Pons (tissue), 1 donor: ENCODE measurements around the gene PIGB.
"Not testable (repeated sequence)": the region's sequence is repeated elsewhere in the genome, so short reads cannot be mapped to it uniquely, and the experiment has no call there.

ENCODE experiments used
- DNase-seq: peaks from one replicate; pipeline ENCODE4 v3.0.0-alpha.2; 2016; ENCODE audit warnings: low spot score

The PIGB gene

GRCh38 chr15:55318588-55319494 is at the start of gene PIGB, which contains the start of gene PIGBOS1:
Gene PIGB, plus strand, starts transcription at chr15:55319222. Its CDS starts 29 bp downstream, at chr15:55319251.
Gene PIGBOS1, minus strand, starts transcription at chr15:55319123. Its CDS starts 1,331 bp downstream, at chr15:55317792.
- DNase-seq: peak; percentile 83

- no peak for DNase-seq
Observed at GRCh38 chr15:55270291-55270690, 48.7 kb upstream of the PIGB start.

- no peak for DNase-seq
Observed at GRCh38 chr15:55276324-55276723, 42.7 kb upstream of the PIGB start.

DNA sequence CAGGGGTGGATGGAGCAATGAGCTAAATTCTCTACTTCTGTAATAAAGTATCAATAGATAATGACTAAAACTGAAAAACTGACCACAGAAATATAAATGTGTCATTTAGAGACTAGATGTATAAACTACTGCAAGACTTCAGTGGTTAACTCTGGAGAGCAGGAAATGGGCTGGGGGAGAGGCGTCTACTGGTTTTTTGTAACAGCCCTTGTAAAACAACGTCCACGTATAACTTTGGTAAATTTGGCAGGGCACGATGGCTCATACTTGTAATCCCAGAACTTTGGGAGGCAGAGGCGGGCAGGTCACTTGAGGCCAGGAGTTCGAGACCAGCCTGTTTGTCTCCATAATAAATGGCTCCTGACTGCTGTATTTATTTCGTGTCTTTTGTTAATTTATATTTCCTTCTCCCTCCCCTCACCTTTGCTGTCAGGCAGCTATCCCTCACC is 41.9 kb upstream of the PIGB start:
- DNase-seq: no peak

GRCh38 chr15:55277715-55278114 is 41.3 kb upstream of the PIGB start:
- DNase-seq: no peak

DNA sequence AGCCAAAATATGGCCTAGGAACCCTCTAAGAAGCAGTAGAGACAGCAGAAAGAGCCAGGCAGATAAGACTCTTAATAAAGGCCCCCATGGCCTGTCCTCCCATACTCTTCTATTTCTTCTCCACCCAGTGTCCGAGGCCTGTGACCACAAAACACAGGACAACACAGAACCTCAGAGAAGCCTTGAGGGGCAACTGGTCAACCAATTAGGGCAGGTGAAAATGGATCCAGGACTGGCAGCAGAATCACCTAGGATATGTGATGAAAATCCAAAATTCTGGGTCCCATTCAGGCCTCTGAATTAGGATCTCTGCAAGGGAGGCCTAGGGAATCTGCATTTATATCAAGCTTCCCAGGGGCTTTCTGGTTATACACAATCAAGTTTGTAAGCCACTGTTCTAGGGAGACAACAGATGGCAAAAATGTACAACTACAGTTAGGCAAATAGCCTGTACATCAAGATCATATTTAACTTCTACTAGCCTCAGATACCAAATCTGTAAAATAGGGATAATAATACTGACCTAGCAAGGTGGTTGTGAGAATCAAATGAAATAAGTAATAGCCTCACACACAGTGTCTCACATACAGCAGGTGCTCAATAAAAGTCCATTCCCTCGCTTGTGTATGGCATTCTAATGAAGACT is 39.8 kb upstream of the PIGB start:
- no peak for DNase-seq

- DNase-seq: no peak
Observed at GRCh38 chr15:55279746-55280351, 39.2 kb upstream of the PIGB start.

GRCh38 chr15:55280589-55280988 is 38.4 kb upstream of the PIGB start:
- not testable (repeated sequence) for DNase-seq

- no peak for DNase-seq
Observed at GRCh38 chr15:55281517-55282228, 37.3 kb upstream of the PIGB start.

GRCh38 chr15:55282284-55282833 is 36.7 kb upstream of the PIGB start:
- no peak for DNase-seq

DNA sequence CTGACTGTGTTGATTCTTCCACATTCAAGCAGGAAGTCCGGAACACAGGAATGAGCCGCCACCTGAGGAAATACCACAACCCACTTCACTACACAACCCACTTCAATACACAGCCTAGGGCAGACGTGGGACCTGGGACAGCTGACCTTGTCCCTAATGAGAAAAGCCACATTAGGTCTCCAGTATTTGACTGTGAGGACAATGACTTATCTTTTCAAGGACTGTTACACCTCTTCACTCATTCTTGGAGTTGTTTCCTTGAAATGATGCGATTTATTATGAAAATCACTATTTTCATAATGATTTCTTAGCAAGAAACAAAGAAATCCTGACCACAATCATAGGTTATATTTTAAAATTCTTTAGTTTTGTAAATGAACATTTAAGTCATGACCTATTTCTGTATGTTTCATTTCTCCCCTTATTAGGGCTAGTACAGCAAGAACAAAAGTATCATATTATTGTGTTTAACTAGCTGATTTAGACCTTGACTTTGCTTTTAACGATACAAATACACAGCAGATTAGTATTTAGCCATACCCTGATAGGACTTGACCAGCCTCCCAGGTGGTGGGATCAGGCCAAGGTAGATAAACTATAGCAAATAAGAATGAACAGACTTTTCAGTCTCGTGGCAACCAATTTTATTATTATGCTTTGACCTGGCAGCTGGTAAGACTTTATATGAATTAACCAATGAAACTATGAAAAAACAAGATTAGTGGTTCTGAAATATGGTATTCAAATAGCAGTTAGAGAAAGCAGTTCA is 35.5 kb upstream of the PIGB start:
- DNase-seq: no peak

- DNase-seq: no peak
Observed at GRCh38 chr15:55284426-55284825, 34.6 kb upstream of the PIGB start.

DNA sequence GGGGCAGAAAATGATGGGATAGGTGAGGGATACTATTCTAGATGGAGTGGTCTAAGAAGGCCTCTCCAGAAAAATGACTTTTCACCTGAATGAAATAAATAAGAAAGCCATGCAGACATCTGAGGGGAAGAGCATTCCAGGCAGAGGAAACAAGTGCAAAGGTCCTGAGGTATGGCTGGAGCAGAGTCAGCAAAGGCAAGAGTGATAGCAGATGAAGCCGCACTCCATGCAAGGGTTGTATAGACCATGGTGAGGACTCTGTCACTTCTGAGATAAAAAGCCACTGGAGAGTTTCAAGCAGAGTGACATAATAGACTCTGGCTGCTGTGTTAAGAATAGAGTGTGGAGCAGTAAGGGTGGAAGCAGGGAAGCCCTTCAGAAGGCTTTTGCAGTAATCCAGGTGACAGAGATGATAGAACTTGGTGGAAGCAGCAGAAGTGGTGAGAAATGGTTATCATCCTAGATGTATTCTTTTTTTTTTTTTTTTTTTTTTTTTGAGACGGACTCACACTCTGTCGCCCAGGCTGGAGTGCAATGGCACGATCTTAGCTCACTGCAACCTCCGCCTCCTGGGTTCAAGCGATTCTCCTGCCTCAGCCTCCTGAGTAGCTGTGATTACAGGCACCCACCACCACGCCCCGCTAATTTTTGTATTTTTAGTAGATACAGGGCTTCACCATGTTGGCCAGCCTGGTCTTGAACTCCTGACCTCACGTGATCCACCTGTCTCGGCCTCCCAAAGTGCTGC is 32.4 kb upstream of the PIGB start:
- not testable (repeated sequence) for DNase-seq

GRCh38 chr15:55288006-55288717 is 30.9 kb upstream of the PIGB start:
- no peak for DNase-seq

DNA sequence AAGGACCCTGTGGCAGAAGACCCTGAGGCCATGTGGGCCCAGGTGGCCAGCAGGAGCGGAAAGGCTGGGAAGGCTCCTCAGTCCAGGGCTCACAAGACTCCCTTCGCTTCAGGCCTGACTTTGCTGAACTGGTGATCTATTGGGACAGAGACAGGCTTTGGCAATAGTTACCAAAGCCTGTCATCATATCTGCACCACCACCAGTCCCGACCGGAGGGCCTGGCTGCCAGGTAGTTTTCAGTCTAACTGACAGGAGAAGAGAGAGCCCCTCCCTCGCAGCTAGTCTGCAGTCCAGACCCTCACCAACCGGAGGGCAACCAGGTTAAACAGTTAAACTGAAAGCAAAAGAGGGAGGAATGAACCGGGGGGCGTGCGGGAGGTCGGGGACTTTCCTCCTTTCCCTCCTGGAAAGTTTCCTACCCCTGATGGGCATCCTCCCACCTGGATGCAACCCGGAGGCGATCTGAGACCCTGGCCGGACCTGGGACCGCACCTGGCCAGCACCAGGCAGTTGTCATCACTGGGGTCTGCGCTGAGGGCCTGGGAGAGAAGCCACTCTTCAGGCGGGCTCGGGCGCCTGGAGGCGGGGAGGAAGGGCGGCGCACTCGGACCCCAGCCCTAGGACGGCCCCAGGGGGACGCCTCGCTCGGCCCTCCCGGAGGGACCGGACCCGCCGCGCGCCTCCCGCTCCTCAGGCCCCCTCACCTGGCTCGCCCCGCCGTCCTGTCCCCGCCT is 29.8 kb upstream of the PIGB start:
- DNase-seq: no peak

- DNase-seq: no peak
Observed at GRCh38 chr15:55289746-55290527, 29.1 kb upstream of the PIGB start, which contains the start of gene RAB27A. Gene RAB27A, minus strand, starts transcription at chr15:55289813. Its CDS starts 54,879 bp downstream, at chr15:55234934.

GRCh38 chr15:55290528-55291057 is 28.4 kb upstream of the PIGB start:
- peak; percentile 69 for DNase-seq

- no peak for DNase-seq
Observed at GRCh38 chr15:55297315-55297714, 21.7 kb upstream of the PIGB start.
